Measurements from ENCODE around the gene EXOSC3. TPM values are rescaled to one million over a fixed set of nuclear protein-coding genes. Genes with fewer than 3 reads are reported as not detected.
A peak's percentile ranks its signal among the peaks of the same experiment; 100 is the strongest.
"Not testable (repeated sequence)": the region's sequence is repeated elsewhere in the genome, so short reads cannot be mapped to it uniquely, and the experiment has no call there.

Gene EXOSC3
- total RNA-seq = 10 to 100 TPM; 19.7 to 39.7 (median 34.0) TPM

GRCh38 chr9:37784616-37785483, at the start of gene EXOSC3:
Gene EXOSC3 (minus strand): TSS chr9:37785064. CDS start chr9:37785044, 20 bp downstream.
- TF ChIP-seq EP300 (IDR thresholded peaks at IDR 0.05) (no peak), POLR2AphosphoS5 (IDR thresholded peaks at IDR 0.05) (peak in 2 of 3 donors; percentile 79 to 80), POLR2A (IDR thresholded peaks at IDR 0.05) (no peak)
- TF ChIP-seq, protein P1, sequence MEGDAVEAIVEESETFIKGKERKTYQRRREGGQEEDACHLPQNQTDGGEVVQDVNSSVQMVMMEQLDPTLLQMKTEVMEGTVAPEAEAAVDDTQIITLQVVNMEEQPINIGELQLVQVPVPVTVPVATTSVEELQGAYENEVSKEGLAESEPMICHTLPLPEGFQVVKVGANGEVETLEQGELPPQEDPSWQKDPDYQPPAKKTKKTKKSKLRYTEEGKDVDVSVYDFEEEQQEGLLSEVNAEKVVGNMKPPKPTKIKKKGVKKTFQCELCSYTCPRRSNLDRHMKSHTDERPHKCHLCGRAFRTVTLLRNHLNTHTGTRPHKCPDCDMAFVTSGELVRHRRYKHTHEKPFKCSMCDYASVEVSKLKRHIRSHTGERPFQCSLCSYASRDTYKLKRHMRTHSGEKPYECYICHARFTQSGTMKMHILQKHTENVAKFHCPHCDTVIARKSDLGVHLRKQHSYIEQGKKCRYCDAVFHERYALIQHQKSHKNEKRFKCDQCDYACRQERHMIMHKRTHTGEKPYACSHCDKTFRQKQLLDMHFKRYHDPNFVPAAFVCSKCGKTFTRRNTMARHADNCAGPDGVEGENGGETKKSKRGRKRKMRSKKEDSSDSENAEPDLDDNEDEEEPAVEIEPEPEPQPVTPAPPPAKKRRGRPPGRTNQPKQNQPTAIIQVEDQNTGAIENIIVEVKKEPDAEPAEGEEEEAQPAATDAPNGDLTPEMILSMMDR (IDR thresholded peaks at IDR 0.05) = peak in 1 of 2 donors; percentile 8
- peak within 1 kb of the TSS; percentile 82 for H3K27ac ChIP-seq
- peaks cover 27% of the 10 kb centered on the region for H3K4me1 ChIP-seq
- no peaks in the 10 kb centered on the region for H3K9me3 ChIP-seq
- DNase-seq (ENCODE audit: low spot score in 2 of 2) = peak; percentile 94 to 95
- WGBS = 1% methylated on average over 27 of the region's 73 CpGs
- peaks cover 34% of the 10 kb centered on the region for H3K36me3 ChIP-seq
- H3K4me3 ChIP-seq = peak within 1 kb of the TSS; percentile 90
- peaks cover 7% of the 10 kb centered on the region for H3K27me3 ChIP-seq

DNA sequence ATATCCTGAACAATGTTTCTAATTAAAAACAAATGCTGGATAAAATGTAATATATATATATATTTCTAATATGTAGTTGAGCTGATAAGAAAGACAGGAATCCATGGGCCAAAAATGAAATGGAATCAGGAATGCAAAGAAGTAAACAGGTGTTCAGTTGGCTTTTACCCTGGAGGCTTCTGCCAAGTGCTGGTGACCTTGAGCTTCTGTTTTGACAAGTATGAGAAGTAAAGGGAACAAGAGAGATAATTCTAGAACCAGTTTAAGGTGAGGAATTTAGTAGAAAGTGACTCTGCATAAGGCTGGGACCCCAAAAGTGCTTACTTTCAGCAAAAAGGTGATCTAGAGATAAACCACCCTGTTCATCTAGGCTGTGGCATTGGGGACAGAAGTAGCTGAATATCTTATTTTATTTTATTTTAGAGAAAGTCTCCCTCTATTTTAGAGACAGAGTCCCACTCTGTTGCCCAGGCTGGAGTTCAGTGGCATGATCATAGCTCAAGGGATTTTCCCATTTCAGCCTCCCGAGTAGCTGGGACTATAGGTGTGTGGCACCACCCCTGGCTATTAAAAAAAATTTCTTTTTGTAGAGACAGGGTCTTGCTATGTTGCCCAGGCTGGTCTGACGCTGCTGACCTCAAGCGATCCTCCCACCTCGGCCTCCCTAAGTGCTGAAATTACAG, 42.8 kb upstream of the EXOSC3 start:
- WGBS = 100% methylated on average over 4 of the region's 4 CpGs

GRCh38 chr9:37825174-37825573, 40.3 kb upstream of the EXOSC3 start:
- H3K27ac ChIP-seq; H3K27me3 ChIP-seq; H3K4me3 ChIP-seq; DNase-seq (ENCODE audit: low spot score in 2 of 2); H3K9me3 ChIP-seq; H3K4me1 ChIP-seq: not testable (repeated sequence)
- WGBS = 95% methylated on average over 2 of the region's 2 CpGs
- peaks cover 38% of the 10 kb centered on the region for H3K36me3 ChIP-seq

More for the DNA sequence above, 42.8 kb upstream of the EXOSC3 start:
- Histone ChIP-seq H3K36me3 (peaks cover 21% of the 10 kb centered on the region), H3K27me3 (no peaks in the 10 kb centered on the region), H3K9me3 (no peaks in the 10 kb centered on the region), H3K27ac (no peak overlapping the region), H3K4me1 (no peaks in the 10 kb centered on the region), H3K4me3 (no peak overlapping the region)
- DNase-seq (ENCODE audit: low spot score in 2 of 2) = no peak
- TF ChIP-seq POLR2A (IDR thresholded peaks at IDR 0.05) (no peak), EP300 (IDR thresholded peaks at IDR 0.05) (no peak), POLR2AphosphoS5 (IDR thresholded peaks at IDR 0.05) (no peak)
- TF ChIP-seq, protein P1 (IDR thresholded peaks at IDR 0.05) = no peak

GRCh38 chr9:37820142-37820541, 35.3 kb upstream of the EXOSC3 start:
- TF ChIP-seq POLR2A (IDR thresholded peaks at IDR 0.05) (no peak), POLR2AphosphoS5 (IDR thresholded peaks at IDR 0.05) (no peak), EP300 (IDR thresholded peaks at IDR 0.05) (no peak)
- TF ChIP-seq, protein P1 (IDR thresholded peaks at IDR 0.05) = no peak
- DNase-seq (ENCODE audit: low spot score in 2 of 2) = no peak
- Histone ChIP-seq H3K27me3 (no peaks in the 10 kb centered on the region), H3K27ac (no peak overlapping the region), H3K4me3 (no peak overlapping the region), H3K4me1 (no peaks in the 10 kb centered on the region), H3K9me3 (no peaks in the 10 kb centered on the region), H3K36me3 (peaks cover 23% of the 10 kb centered on the region)
- WGBS = 90% methylated on average over 5 of the region's 5 CpGs

- TF ChIP-seq EP300 (IDR thresholded peaks at IDR 0.05) = no peak
- no peak for TF ChIP-seq POLR2AphosphoS5 (IDR thresholded peaks at IDR 0.05)
- TF ChIP-seq, protein P1 (IDR thresholded peaks at IDR 0.05) = no peak
- no peak for TF ChIP-seq POLR2A (IDR thresholded peaks at IDR 0.05)
- Histone ChIP-seq H3K27me3 (no peaks in the 10 kb centered on the region), H3K4me1 (no peaks in the 10 kb centered on the region), H3K36me3 (peaks cover 23% of the 10 kb centered on the region), H3K9me3 (no peaks in the 10 kb centered on the region), H3K4me3 (no peak overlapping the region), H3K27ac (no peak overlapping the region)
- 77% methylated on average over 2 of the region's 2 CpGs for WGBS
- DNase-seq (ENCODE audit: low spot score in 2 of 2) = no peak
These were observed 34.0 kb upstream of the EXOSC3 start for GRCh38 chr9:37818849-37819248.
